H1 (cell line): ENCODE measurements around the gene ACOT11. TPM values are rescaled to one million over a fixed set of nuclear protein-coding genes. Genes with fewer than 3 reads are reported as not detected.

Source experiments
- CTCF ChIA-PET: fragments of 300-600 bp; sonication (Branson Sonifier 250); formaldehyde crosslinking; loops from one replicate; lab custom pipeline; 2021; ENCODE audit not compliant: partially characterized antibody; lab: Charles Lee
- POLR2A ChIA-PET: fragments of 300-600 bp; sonication (Branson Sonifier 250); formaldehyde crosslinking; loops from one replicate; lab custom pipeline; 2021; ENCODE audit warnings: inconsistent platforms; ENCODE audit not compliant: partially characterized antibody; lab: Charles Lee
- DNase-seq, 2 experiments: peaks; one replicate each; pipeline versions ENCODE4 v3.0.0 to v3.0.0-alpha.2; 2010 to 2022; ENCODE audit warnings: low spot score in 2 of 2, low read depth in 1 of 2, mixed read lengths in 1 of 2
- FAIRE-seq: peaks from 2 replicates; lab custom pipeline; 2011; peaks lifted over from hg19 to GRCh38; lab: Jason Lieb, UNC
- H2AFZ ChIP-seq: 2 replicates; pipeline ENCODE4 v1.8.1; 2012; ENCODE audit warnings: low read length, inconsistent platforms
- H2AK5ac ChIP-seq: 2 replicates; pipeline ENCODE4 v1.6.1; 2013; ENCODE audit warnings: low read depth, low read length
- H2BK120ac ChIP-seq: replicated peaks from 2 replicates; pipeline ENCODE3; 2013; ENCODE audit warnings: low read depth, low read length, inconsistent platforms
- H2BK12ac ChIP-seq: 2 replicates; pipeline ENCODE4 v1.6.1; 2013; ENCODE audit warnings: low read depth, low read length
- H2BK15ac ChIP-seq: 2 replicates; pipeline ENCODE4 v1.6.1; 2013; ENCODE audit warnings: low read length
- H2BK20ac ChIP-seq: 2 replicates; pipeline ENCODE4 v1.6.1; 2013; ENCODE audit warnings: low read length
- H2BK5ac ChIP-seq: 2 replicates; pipeline ENCODE4 v1.6.1; 2013; ENCODE audit warnings: low read depth, low read length
- H3K14ac ChIP-seq: 2 replicates; pipeline ENCODE4 v1.6.1; 2013; ENCODE audit warnings: inconsistent platforms; ENCODE audit not compliant: insufficient read length
- H3K18ac ChIP-seq: 2 replicates; pipeline ENCODE4 v1.6.1; 2013; ENCODE audit warnings: low read length; ENCODE audit errors: extremely low read depth
- H3K23ac ChIP-seq: 2 replicates; pipeline ENCODE4 v1.6.1; 2013; ENCODE audit warnings: inconsistent platforms; ENCODE audit not compliant: insufficient read length
- H3K23me2 ChIP-seq: 2 replicates; pipeline ENCODE4 v1.6.1; 2013; ENCODE audit warnings: low read depth, low read length
- H3K27ac ChIP-seq: 2 replicates; pipeline ENCODE4 v1.6.1; 2011; ENCODE audit warnings: low read depth, low read length, inconsistent platforms
- H3K27me3 ChIP-seq, 4 experiments: replicated peaks in 1 of 4; 1 replicate in 1 of 4; 2 replicates in 3 of 4; pipeline versions ENCODE4 v1.6.1 to v1.8.1; 2011 to 2013; ENCODE audit warnings: low read length in 3 of 4, mild to moderate bottlenecking in 3 of 4, inconsistent platforms in 2 of 4, mixed read lengths in 2 of 4, moderate library complexity in 1 of 4; ENCODE audit not compliant: control insufficient read depth in 3 of 4, insufficient read depth in 3 of 4; ENCODE audit errors: extremely low read depth in 1 of 4
- H3K36me3 ChIP-seq, 4 experiments: 2 replicates each; pipeline versions ENCODE4 v1.6.1 to v1.8.1; 2011 to 2013; ENCODE audit warnings: mild to moderate bottlenecking in 4 of 4, low read length in 3 of 4, moderate library complexity in 2 of 4, control low read depth in 1 of 4, inconsistent platforms in 1 of 4; ENCODE audit not compliant: insufficient read depth in 4 of 4, control insufficient read depth in 2 of 4
- H3K4ac ChIP-seq: replicated peaks from 2 replicates; pipeline ENCODE3; 2013; ENCODE audit warnings: low read length, low read depth, mixed read lengths, inconsistent platforms; ENCODE audit not compliant: insufficient read length
- H3K4me1 ChIP-seq, 4 experiments: replicated peaks in 1 of 4; 1 replicate in 1 of 4; 2 replicates in 3 of 4; pipeline versions ENCODE4 v1.6.1 to v1.8.1; 2011 to 2013; ENCODE audit warnings: low read length in 3 of 4, inconsistent platforms in 2 of 4, mixed read lengths in 1 of 4; ENCODE audit not compliant: insufficient read depth in 4 of 4, control insufficient read depth in 3 of 4
- H3K4me2 ChIP-seq, 2 experiments: 2 replicates each; pipeline versions ENCODE4 v1.6.1 to v1.8.1; 2011 to 2013; ENCODE audit warnings: low read depth in 2 of 2, low read length in 2 of 2, control low read depth in 1 of 2, inconsistent platforms in 1 of 2, mild to moderate bottlenecking in 1 of 2; ENCODE audit not compliant: insufficient read depth in 1 of 2
- H3K4me3 ChIP-seq, 4 experiments: fragments of 200-600, 300-600 bp in 1 of 4; sonication (generic), shearing (Covaris generic), sonication (Bioruptor Twin) in 1 of 4; 2 replicates each; pipeline versions ENCODE4 v1.5.1 to v1.8.1; 2011 to 2016; ENCODE audit warnings: low read length in 4 of 4, low read depth in 3 of 4, control low read depth in 2 of 4, inconsistent platforms in 2 of 4, mild to moderate bottlenecking in 2 of 4, mixed read lengths in 1 of 4, moderate library complexity in 1 of 4; ENCODE audit not compliant: insufficient read depth in 2 of 4; ENCODE audit errors: extremely low read depth in 1 of 4
- H3K56ac ChIP-seq: replicated peaks from 2 replicates; pipeline ENCODE3; 2013; ENCODE audit warnings: low read depth, mild to moderate bottlenecking, mixed read lengths, low read length, inconsistent platforms; ENCODE audit not compliant: insufficient read length
- H3K79me1 ChIP-seq: 2 replicates; pipeline ENCODE4 v1.6.1; 2013; ENCODE audit warnings: low read depth, low read length, control low read depth
- H3K79me2 ChIP-seq, 2 experiments: 2 replicates each; pipeline versions ENCODE4 v1.6.1 to v1.8.1; 2012 to 2013; ENCODE audit warnings: low read length in 2 of 2, mild to moderate bottlenecking in 2 of 2, inconsistent platforms in 1 of 2; ENCODE audit not compliant: insufficient read depth in 2 of 2, control insufficient read depth in 1 of 2
- H3K9ac ChIP-seq, 4 experiments: replicated peaks in 1 of 4; 1 replicate in 1 of 4; 2 replicates in 3 of 4; pipeline versions ENCODE4 v1.6.1 to v1.8.1; 2011 to 2013; ENCODE audit warnings: low read depth in 3 of 4, low read length in 3 of 4, control low read depth in 2 of 4, mild to moderate bottlenecking in 2 of 4, moderate library complexity in 2 of 4, inconsistent platforms in 1 of 4; ENCODE audit errors: extremely low read depth in 1 of 4
- H3K9me3 ChIP-seq, 2 experiments: 2 replicates each; pipeline versions ENCODE4 v1.6.1 to v1.8.1; 2012 to 2013; ENCODE audit warnings: mild to moderate bottlenecking in 2 of 2, moderate library complexity in 2 of 2, control low read depth in 1 of 2, inconsistent platforms in 1 of 2, low read depth in 1 of 2, low read length in 1 of 2, mixed read lengths in 1 of 2; ENCODE audit not compliant: insufficient read depth in 2 of 2
- H4K20me1 ChIP-seq, 2 experiments: replicated peaks in 1 of 2; 2 replicates each; pipeline versions ENCODE3 to v1.8.1; 2011 to 2013; ENCODE audit warnings: inconsistent platforms in 2 of 2, low read length in 2 of 2, mild to moderate bottlenecking in 1 of 2; ENCODE audit not compliant: insufficient read depth in 2 of 2, control insufficient read depth in 1 of 2
- H4K5ac ChIP-seq: 2 replicates; pipeline ENCODE4 v1.6.1; 2013; ENCODE audit warnings: low read length, low read depth, mixed read lengths, inconsistent platforms; ENCODE audit not compliant: insufficient read length
- H4K8ac ChIP-seq: 2 replicates; pipeline ENCODE4 v1.8.0; 2013; ENCODE audit warnings: mild to moderate bottlenecking, moderate library complexity, low read length, inconsistent platforms; ENCODE audit not compliant: insufficient read depth; ENCODE audit errors: extremely low read depth
- H4K91ac ChIP-seq: replicated peaks from 2 replicates; pipeline ENCODE3; 2013; ENCODE audit warnings: low read length, mixed read lengths, inconsistent platforms; ENCODE audit not compliant: insufficient read length
- ASH2L ChIP-seq: fragments of 200-600, 300-600 bp; sonication (generic); IDR thresholded peaks from one replicate; pipeline ENCODE4 v1.7.1; 2017; ENCODE audit warnings: low read length
- BRCA1 ChIP-seq: IDR thresholded peaks from 2 replicates; pipeline ENCODE4 v1.6.1; 2012; ENCODE audit warnings: low read depth, low read length, improper control_type of control experiment
- CTBP2 ChIP-seq: IDR thresholded peaks from 2 replicates; pipeline ENCODE4 v1.7.0; 2011; ENCODE audit warnings: borderline replicate concordance, mild to moderate bottlenecking, moderate library complexity, mixed read lengths, low read length; ENCODE audit not compliant: insufficient read depth, insufficient read length
- EGR1 ChIP-seq: IDR thresholded peaks from 2 replicates; pipeline ENCODE4 v1.6.1; 2011; ENCODE audit warnings: low read depth, low read length, borderline replicate concordance
- HDAC2 ChIP-seq, 2 experiments: fragments of 300-600 bp in 1 of 2; sonication (generic) in 1 of 2; IDR thresholded peaks; 2 replicates each; pipeline ENCODE4 v1.6.1; 2011 to 2012; ENCODE audit warnings: low read depth in 2 of 2, low read length in 2 of 2, mild to moderate bottlenecking in 2 of 2, moderate library complexity in 2 of 2, borderline replicate concordance in 1 of 2, inconsistent platforms in 1 of 2
- KDM4A ChIP-seq: IDR thresholded peaks from one replicate; pipeline ENCODE4 v1.7.1; 2012; ENCODE audit warnings: low read depth, mild to moderate bottlenecking, moderate library complexity, low read length, inconsistent platforms; ENCODE audit not compliant: severe bottlenecking
- NRF1 ChIP-seq: IDR thresholded peaks from 2 replicates; pipeline ENCODE4 v1.6.1; 2011; ENCODE audit warnings: mild to moderate bottlenecking, low read depth, low read length, improper control_type of control experiment
- POLR2AphosphoS5 ChIP-seq: IDR thresholded peaks from 2 replicates; pipeline ENCODE4 v1.6.1; 2011; ENCODE audit warnings: low read depth, low read length
- SAP30 ChIP-seq: fragments of 300-600 bp; sonication (generic); IDR thresholded peaks from 2 replicates; pipeline ENCODE4 v1.7.1; 2012; ENCODE audit warnings: low read length, moderate library complexity, mild to moderate bottlenecking, inconsistent platforms; ENCODE audit not compliant: insufficient read depth, insufficient replicate concordance
- SIX5 ChIP-seq: IDR thresholded peaks from 2 replicates; pipeline ENCODE4 v1.6.1; 2011; ENCODE audit warnings: mild to moderate bottlenecking, low read depth, low read length
- TAF1 ChIP-seq: IDR thresholded peaks from 2 replicates; pipeline ENCODE4 v1.6.1; 2011; ENCODE audit warnings: mild to moderate bottlenecking, low read depth, low read length
- TBP ChIP-seq: IDR thresholded peaks from 2 replicates; pipeline ENCODE4 v1.6.1; 2011; ENCODE audit warnings: low read depth, low read length, improper control_type of control experiment
- TCF12 ChIP-seq: IDR thresholded peaks from 2 replicates; pipeline ENCODE4 v1.6.1; 2011; ENCODE audit warnings: low read depth, mild to moderate bottlenecking, low read length
- WGBS, 2 experiments: shearing (Covaris generic) in 1 of 2; methylation state at CpG; one replicate each; pipeline versions ENCODE4 v1.1.6 to v1.1.7; 2013 to 2015; ENCODE audit warnings: low lambda C conversion rate in 2 of 2, mixed read lengths in 2 of 2, inconsistent platforms in 1 of 2, low coverage in 1 of 2, missing lambda C conversion rate in 1 of 2; ENCODE audit not compliant: insufficient replicate concordance in 2 of 2, insufficient coverage in 1 of 2, insufficient read length in 1 of 2; ENCODE audit errors: extremely low coverage in 1 of 2, missing lambda C conversion rate in 1 of 2; 5-methylcytosine and 5-hydroxymethylcytosine counted together
- polyA plus RNA-seq, 7 experiments: library from polyadenylated mRNA; depleted of rRNA in 3 of 7; stranded (reverse) in 5 of 7; unstranded in 2 of 7; fragments of >200 nt in 5 of 7; fragments of 200-250 nt in 2 of 7; gene quantifications; 1 replicate in 5 of 7; 2 replicates in 1 of 7; 4 replicates in 1 of 7; pipeline versions ENCODE4 v1.2.1 to v1.2.3, GENCODE V29; 2011 to 2013; ENCODE audit warnings: missing spikeins in 2 of 7, mixed read lengths in 2 of 7
- total RNA-seq: library from RNA; stranded (reverse); fragmentation: NEBNext Ultra II Directional; extraction: Animal tissue kit (Norgen Biotek cat#: 25700); gene quantifications from 2 replicates; pipeline ENCODE4 v1.2.1, GENCODE V29; 2021
- TF ChIP-seq, protein P1 (sequence below): IDR thresholded peaks from 2 replicates; pipeline ENCODE4 v1.6.1; 2011; ENCODE audit warnings: low read depth, mild to moderate bottlenecking, low read length; ENCODE audit not compliant: insufficient read depth

Gene ACOT11
- total and polyA plus RNA-seq, 2 of the 8 experiments (the other 6 are each of a cell fraction or from before 2014, with no cell fraction given) = 3.8 to 4.5 TPM

DNA sequence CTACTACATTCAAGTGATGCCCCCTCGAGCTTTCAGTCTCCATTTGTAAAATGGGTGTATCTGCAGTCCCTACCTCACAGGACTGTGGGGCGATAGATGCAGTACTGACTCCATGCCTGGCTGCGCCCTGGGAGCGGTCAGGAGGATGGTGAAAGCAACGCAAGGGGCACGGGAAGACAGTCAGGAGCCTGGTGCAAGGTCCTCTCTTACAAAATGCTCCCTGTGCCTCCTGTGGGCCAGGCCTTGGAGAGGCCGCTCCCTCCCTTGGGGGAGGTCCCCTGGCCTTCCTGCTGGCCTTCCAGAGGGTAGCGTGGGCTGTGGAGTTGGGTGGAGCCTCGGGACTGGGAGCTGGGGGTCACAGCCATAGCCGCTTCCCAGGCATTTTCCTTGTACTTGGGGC, 53.7 kb downstream of the ACOT11 start:
- Histone ChIP-seq H2BK12ac (no peak overlapping the region), H3K18ac (no peak overlapping the region), H3K56ac (no peak overlapping the region), H2AK5ac (no peak overlapping the region), H2BK120ac (no peak overlapping the region), H3K4me3 (no peak overlapping the region), H3K27ac (no peak overlapping the region), H3K23ac (no peak overlapping the region), H3K79me2 (no peaks in the 10 kb centered on the region), H3K9ac (no peak overlapping the region), H2BK15ac (no peak overlapping the region), H3K27me3 (no peaks in the 10 kb centered on the region), H3K4me1 (no peaks in the 10 kb centered on the region; a peak in 1 of 7 replicates), H4K5ac (no peak overlapping the region), H3K9me3 (no peaks in the 10 kb centered on the region), H2BK20ac (no peak overlapping the region), H3K79me1 (no peaks in the 10 kb centered on the region), H2BK5ac (0 out of 2 replicates have a peak overlapping the region, but pooled peaks have one; percentile 24), H4K91ac (no peak overlapping the region), H3K4me2 (no peak overlapping the region), H3K23me2 (no peaks in the 10 kb centered on the region), H2AFZ (no peak overlapping the region), H4K20me1 (peaks cover 0 to 5% of the 10 kb centered on the region in 2 experiments), H3K4ac (no peak overlapping the region), H3K36me3 (no peaks in the 10 kb centered on the region), H3K14ac (no peak overlapping the region), H4K8ac (no peak overlapping the region)
- no peak for DNase-seq
- POLR2A ChIA-PET = interaction anchor here (1.1 kb wide), 1 partner anchor 11 kb away, joined by 3 read pairs; no protein-coding TSS in a partner anchor
- FAIRE-seq = no peak
- CTCF ChIA-PET = no interaction called here
- whole genome bisulfite sequencing, 2 experiments = 91% methylated on average over 10 of the region's 10 CpGs; no CpG with 5 or more reads in 1 of the 2 experiments
- no peak for TF ChIP-seq TAF1
- no peak for TF ChIP-seq POLR2AphosphoS5
- no peak for TF ChIP-seq BRCA1
- TF ChIP-seq SIX5 = no peak
- TF ChIP-seq SAP30 = no peak
- TF ChIP-seq KDM4A = no peak
- no peak for TF ChIP-seq CTBP2
- TF ChIP-seq, protein P1, sequence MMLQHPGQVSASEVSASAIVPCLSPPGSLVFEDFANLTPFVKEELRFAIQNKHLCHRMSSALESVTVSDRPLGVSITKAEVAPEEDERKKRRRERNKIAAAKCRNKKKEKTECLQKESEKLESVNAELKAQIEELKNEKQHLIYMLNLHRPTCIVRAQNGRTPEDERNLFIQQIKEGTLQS = no peak
- TF ChIP-seq ASH2L = no peak
- no peak for TF ChIP-seq TCF12
- TF ChIP-seq NRF1 = no peak
- no peak for TF ChIP-seq EGR1
- TF ChIP-seq HDAC2 (IDR thresholded peaks at IDR 0.05; ENCODE audit: borderline replicate concordance in 1 of 2, low read depth in 2 of 2, low read length in 2 of 2) = no peak
- no peak for TF ChIP-seq TBP
